K562 (cell line): Measurements from ENCODE around the gene FA2H. TPM values are rescaled to one million over a fixed set of nuclear protein-coding genes. Genes with fewer than 3 reads are reported as not detected.

Experiments used
- BHLHE40 ChIP-seq: IDR thresholded peaks from 2 replicates; pipeline ENCODE4 v1.6.1; 2011; ENCODE audit warnings: low read length, improper control_type of control experiment
- ESRRA ChIP-seq: fragments of 450-650 bp; IDR thresholded peaks from 2 replicates; pipeline ENCODE4 v1.6.1; 2014; ENCODE audit warnings: low read depth, mild to moderate bottlenecking, moderate library complexity, borderline replicate concordance
- FOXM1 ChIP-seq, 2 experiments: fragments of 450-650 bp in 1 of 2; sonication (generic) in 1 of 2; formaldehyde crosslinking in 1 of 2; IDR thresholded peaks; 2 replicates each; pipeline versions ENCODE4 v1.6.1 to v1.9.0; 2017 to 2022; ENCODE audit warnings: low read depth in 2 of 2, mild to moderate bottlenecking in 2 of 2, missing genetic modification reagents in 1 of 2, moderate library complexity in 1 of 2
- IFI16 ChIP-seq: fragments of 250-450 bp; sonication (Bioruptor Pico); IDR thresholded peaks from 2 replicates; pipeline ENCODE4 v2.1.2; 2022; ENCODE audit warnings: mild to moderate bottlenecking, inconsistent platforms
- JUND ChIP-seq, 2 experiments: IDR thresholded peaks; 2 replicates in 1 of 2; 3 replicates in 1 of 2; pipeline ENCODE4 v1.6.1; 2011; ENCODE audit warnings: borderline replicate concordance in 2 of 2, low read depth in 2 of 2, low read length in 2 of 2, improper control_type of control experiment in 1 of 2, missing biosample characterization in 1 of 2, missing genetic modification characterization in 1 of 2, missing genetic modification reagents in 1 of 2
- KAT2B ChIP-seq: IDR thresholded peaks from one replicate; pipeline ENCODE4 v1.6.1; 2012; ENCODE audit warnings: low read depth, mild to moderate bottlenecking, control low read depth, inconsistent platforms, low read length, moderate library complexity
- MAFG ChIP-seq: fragments of 450-650 bp; conservative IDR thresholded peaks from 2 replicates; pipeline ENCODE4 v1.6.1; 2016; ENCODE audit warnings: missing genetic modification characterization, missing compliant biosample characterization
- NBN ChIP-seq: fragments of 450-650 bp; IDR thresholded peaks from 2 replicates; pipeline ENCODE4 v1.6.1; 2016; ENCODE audit warnings: low read depth, mild to moderate bottlenecking
- NFRKB ChIP-seq: fragments of 450-650 bp; IDR thresholded peaks from 2 replicates; pipeline ENCODE4 v1.6.1; 2016; ENCODE audit warnings: low read depth
- NR4A1 ChIP-seq, 2 experiments: fragments of 250-450 bp in 1 of 2; fragments of 450-650 bp in 1 of 2; sonication (Bioruptor Pico) in 1 of 2; IDR thresholded peaks; 2 replicates each; pipeline versions ENCODE4 v1.4.0 to v1.6.1; 2016 to 2020; ENCODE audit warnings: mild to moderate bottlenecking in 2 of 2, missing compliant biosample characterization in 1 of 2, missing genetic modification characterization in 1 of 2, moderate library complexity in 1 of 2
- PHTF2 ChIP-seq: fragments of 250-450 bp; sonication (Bioruptor Pico); IDR thresholded peaks from 2 replicates; pipeline ENCODE4 v1.5.0; 2021; ENCODE audit warnings: mild to moderate bottlenecking
- PYGO2 ChIP-seq: fragments of 450-650 bp; IDR thresholded peaks from 2 replicates; pipeline ENCODE4 v1.6.1; 2016; ENCODE audit warnings: mild to moderate bottlenecking, missing genetic modification characterization, moderate library complexity, missing compliant biosample characterization
- TAF7 ChIP-seq: fragments of 450-650 bp; IDR thresholded peaks from 2 replicates; pipeline ENCODE4 v1.6.1; 2016; ENCODE audit warnings: missing genetic modification characterization, missing compliant biosample characterization
- TOE1 ChIP-seq, 2 experiments: fragments of 450-650 bp in 1 of 2; sonication (generic) in 1 of 2; formaldehyde crosslinking in 1 of 2; IDR thresholded peaks; 2 replicates each; pipeline versions ENCODE4 v1.7.1 to v1.8.0; 2016 to 2022; ENCODE audit warnings: borderline replicate concordance in 2 of 2, mild to moderate bottlenecking in 2 of 2, antibody characterized with exemption in 1 of 2, inconsistent platforms in 1 of 2, low read depth in 1 of 2, missing genetic modification reagents in 1 of 2, moderate library complexity in 1 of 2
- ZBTB8A ChIP-seq: fragments of 450-650 bp; IDR thresholded peaks from 2 replicates; pipeline ENCODE4 v1.6.1; 2018; ENCODE audit warnings: mild to moderate bottlenecking, moderate library complexity; ENCODE audit not compliant: partially characterized antibody
- ZFX ChIP-seq: sonication (generic); formaldehyde crosslinking; IDR thresholded peaks from 2 replicates; pipeline ENCODE4 v1.8.0; 2022; ENCODE audit warnings: mild to moderate bottlenecking, missing genetic modification reagents, moderate library complexity
- polyA plus RNA-seq, 8 experiments: library from polyadenylated mRNA; depleted of rRNA in 4 of 8; stranded (reverse) in 5 of 8; unstranded in 3 of 8; fragments of >200 nt; fragmentation: Nextera tagmentation in 2 of 8; fragmentation: Illumina TruSeq in 1 of 8; extraction: Ambion mirVana in 2 of 8; extraction: Trizol in 1 of 8; gene quantifications; 2 replicates each; pipeline versions ENCODE4 v1.2.1 to v1.2.3, GENCODE V29; 2011 to 2014; ENCODE audit warnings: inconsistent platforms in 1 of 8, missing spikeins in 1 of 8
- total RNA-seq, 7 experiments: library from RNA; depleted of rRNA in 6 of 7; stranded (reverse); fragments of >200 nt in 6 of 7; fragmentation: Illumina TruSeq in 2 of 7; extraction: Trizol in 2 of 7; gene quantifications; 2 replicates each; pipeline versions ENCODE4 v1.2.1 to v1.2.3, GENCODE V29; 2011 to 2021; ENCODE audit warnings: low replicate concordance in 1 of 7
- TF ChIP-seq, protein P1 (sequence below): sonication (generic); formaldehyde crosslinking; IDR thresholded peaks from 2 replicates; pipeline ENCODE4 v1.8.1; 2022; ENCODE audit warnings: missing genetic modification reagents
- TF ChIP-seq, protein P2 (sequence below): fragments of 450-650 bp; IDR thresholded peaks from 2 replicates; pipeline ENCODE4 v1.6.1; 2017; ENCODE audit warnings: antibody characterized with exemption, mild to moderate bottlenecking
- TF ChIP-seq, protein P3 (sequence below), 2 experiments: fragments of 450-650 bp in 1 of 2; sonication (generic) in 1 of 2; formaldehyde crosslinking; conservative IDR thresholded peaks; 2 replicates each; pipeline versions ENCODE4 v1.4.0 to v1.8.1; 2020 to 2022; ENCODE audit warnings: mild to moderate bottlenecking in 1 of 2, missing genetic modification reagents in 1 of 2

FA2H gene
- total and polyA plus RNA-seq, 9 of the 15 experiments (the other 6 are each of a cell fraction or from before 2014, with no cell fraction given) = not detected

DNA sequence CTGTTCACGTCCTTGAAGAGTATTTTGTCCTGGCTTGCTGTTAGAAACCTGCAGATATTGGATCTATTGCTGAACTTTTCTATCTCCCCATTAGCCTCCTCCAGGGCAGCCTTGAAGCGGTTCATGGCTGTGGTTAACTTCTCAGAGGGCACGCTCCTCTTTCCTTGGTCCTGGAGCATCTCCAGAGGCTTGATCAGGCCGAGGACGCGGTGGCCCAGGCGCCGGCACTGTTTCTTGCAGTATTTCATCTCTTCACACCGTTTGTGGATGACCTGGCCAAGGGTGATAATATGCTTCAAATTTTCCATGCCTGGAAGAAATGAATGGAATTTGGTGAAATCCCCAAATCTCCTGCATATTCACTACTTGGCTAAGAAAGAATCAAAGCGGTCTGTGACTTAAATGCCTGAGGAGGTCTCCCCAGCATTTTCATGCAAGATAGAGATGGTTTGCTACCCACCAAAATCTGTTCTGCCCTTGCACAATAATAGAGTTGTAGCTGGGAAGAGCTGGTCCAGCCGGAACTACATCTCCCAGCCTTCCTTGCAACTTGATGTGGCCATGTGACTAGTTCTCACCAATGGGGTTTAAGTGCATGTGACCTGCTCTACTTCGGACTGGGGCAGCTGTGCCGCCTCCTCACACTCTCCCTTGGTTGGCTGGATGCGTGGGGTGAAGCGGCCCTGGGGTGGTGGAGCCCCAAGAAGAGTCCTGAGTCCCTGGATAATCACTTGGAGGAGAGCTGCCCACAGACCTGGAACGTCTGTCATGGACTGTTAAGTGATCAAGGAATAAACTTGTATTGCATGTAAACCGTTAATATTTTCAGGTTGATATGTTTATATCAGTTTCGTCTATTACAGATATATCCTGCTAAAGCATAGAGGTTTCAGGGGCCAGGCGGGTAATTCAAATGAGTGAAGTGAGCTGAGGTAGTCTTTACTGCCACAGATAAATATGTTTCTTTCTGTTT, 78.9 kb downstream of the FA2H start (continued):
- TF ChIP-seq NR4A1 (CRISPR knock-in tag; IDR thresholded peaks at IDR 0.05) (no peak), NR4A1 (tag; IDR thresholded peaks at IDR 0.05) (0 out of 2 replicates have a peak, but pooled peaks have one; percentile 31), PYGO2 (tag) (no peak), JUND (IDR thresholded peaks at IDR 0.05; ENCODE audit: borderline replicate concordance, low read depth, low read length) (no peak), JUND (tag; IDR thresholded peaks at IDR 0.05; ENCODE audit: borderline replicate concordance, low read depth, low read length) (no peak), FOXM1 (IDR thresholded peaks at IDR 0.05; ENCODE audit: low read depth) (no peak), FOXM1 (CRISPR knock-in tag; IDR thresholded peaks at IDR 0.05; ENCODE audit: low read depth) (no peak), BHLHE40 (peak; percentile 89), MAFG (tag) (no peak), KAT2B (no peak), PHTF2 (CRISPR knock-in tag) (no peak), NFRKB (no peak), TAF7 (tag) (no peak), IFI16 (CRISPR knock-in tag) (no peak), ZFX (CRISPR knock-in tag) (0 out of 2 replicates have a peak, but pooled peaks have one; percentile 24), ZBTB8A (no peak), TOE1 (IDR thresholded peaks at IDR 0.05; ENCODE audit: borderline replicate concordance) (peak; percentile 76; the same call in 1 of the 2 replicates), TOE1 (CRISPR knock-in tag; IDR thresholded peaks at IDR 0.05; ENCODE audit: borderline replicate concordance, low read depth) (no peak), NBN (no peak), ESRRA (0 out of 2 replicates have a peak, but pooled peaks have one; percentile 29)
- TF ChIP-seq, protein P1, sequence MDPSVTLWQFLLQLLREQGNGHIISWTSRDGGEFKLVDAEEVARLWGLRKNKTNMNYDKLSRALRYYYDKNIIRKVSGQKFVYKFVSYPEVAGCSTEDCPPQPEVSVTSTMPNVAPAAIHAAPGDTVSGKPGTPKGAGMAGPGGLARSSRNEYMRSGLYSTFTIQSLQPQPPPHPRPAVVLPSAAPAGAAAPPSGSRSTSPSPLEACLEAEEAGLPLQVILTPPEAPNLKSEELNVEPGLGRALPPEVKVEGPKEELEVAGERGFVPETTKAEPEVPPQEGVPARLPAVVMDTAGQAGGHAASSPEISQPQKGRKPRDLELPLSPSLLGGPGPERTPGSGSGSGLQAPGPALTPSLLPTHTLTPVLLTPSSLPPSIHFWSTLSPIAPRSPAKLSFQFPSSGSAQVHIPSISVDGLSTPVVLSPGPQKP (CRISPR knock-in tag) = no peak
- TF ChIP-seq, protein P2, sequence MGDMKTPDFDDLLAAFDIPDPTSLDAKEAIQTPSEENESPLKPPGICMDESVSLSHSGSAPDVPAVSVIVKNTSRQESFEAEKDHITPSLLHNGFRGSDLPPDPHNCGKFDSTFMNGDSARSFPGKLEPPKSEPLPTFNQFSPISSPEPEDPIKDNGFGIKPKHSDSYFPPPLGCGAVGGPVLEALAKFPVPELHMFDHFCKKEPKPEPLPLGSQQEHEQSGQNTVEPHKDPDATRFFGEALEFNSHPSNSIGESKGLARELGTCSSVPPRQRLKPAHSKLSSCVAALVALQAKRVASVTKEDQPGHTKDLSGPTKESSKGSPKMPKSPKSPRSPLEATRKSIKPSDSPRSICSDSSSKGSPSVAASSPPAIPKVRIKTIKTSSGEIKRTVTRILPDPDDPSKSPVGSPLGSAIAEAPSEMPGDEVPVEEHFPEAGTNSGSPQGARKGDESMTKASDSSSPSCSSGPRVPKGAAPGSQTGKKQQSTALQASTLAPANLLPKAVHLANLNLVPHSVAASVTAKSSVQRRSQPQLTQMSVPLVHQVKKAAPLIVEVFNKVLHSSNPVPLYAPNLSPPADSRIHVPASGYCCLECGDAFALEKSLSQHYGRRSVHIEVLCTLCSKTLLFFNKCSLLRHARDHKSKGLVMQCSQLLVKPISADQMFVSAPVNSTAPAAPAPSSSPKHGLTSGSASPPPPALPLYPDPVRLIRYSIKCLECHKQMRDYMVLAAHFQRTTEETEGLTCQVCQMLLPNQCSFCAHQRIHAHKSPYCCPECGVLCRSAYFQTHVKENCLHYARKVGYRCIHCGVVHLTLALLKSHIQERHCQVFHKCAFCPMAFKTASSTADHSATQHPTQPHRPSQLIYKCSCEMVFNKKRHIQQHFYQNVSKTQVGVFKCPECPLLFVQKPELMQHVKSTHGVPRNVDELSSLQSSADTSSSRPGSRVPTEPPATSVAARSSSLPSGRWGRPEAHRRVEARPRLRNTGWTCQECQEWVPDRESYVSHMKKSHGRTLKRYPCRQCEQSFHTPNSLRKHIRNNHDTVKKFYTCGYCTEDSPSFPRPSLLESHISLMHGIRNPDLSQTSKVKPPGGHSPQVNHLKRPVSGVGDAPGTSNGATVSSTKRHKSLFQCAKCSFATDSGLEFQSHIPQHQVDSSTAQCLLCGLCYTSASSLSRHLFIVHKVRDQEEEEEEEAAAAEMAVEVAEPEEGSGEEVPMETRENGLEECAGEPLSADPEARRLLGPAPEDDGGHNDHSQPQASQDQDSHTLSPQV = 0 out of 2 replicates have a peak, but pooled peaks have one; percentile 19
- TF ChIP-seq, protein P3, sequence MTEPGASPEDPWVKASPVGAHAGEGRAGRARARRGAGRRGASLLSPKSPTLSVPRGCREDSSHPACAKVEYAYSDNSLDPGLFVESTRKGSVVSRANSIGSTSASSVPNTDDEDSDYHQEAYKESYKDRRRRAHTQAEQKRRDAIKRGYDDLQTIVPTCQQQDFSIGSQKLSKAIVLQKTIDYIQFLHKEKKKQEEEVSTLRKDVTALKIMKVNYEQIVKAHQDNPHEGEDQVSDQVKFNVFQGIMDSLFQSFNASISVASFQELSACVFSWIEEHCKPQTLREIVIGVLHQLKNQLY (CRISPR knock-in tag; conservative IDR thresholded peaks at IDR 0.05) = no peak
